GM19193 (cell line): Measurements from ENCODE around the gene NLRC5.
A peak's percentile ranks its signal among the peaks of the same experiment; 100 is the strongest.

Experiments
- POLR2A ChIP-seq: IDR thresholded peaks from 4 replicates; pipeline ENCODE4 v1.6.1; 2011; ENCODE audit not compliant: insufficient read depth, insufficient read length; ENCODE audit errors: extremely low read depth

NLRC5 gene, protein sequence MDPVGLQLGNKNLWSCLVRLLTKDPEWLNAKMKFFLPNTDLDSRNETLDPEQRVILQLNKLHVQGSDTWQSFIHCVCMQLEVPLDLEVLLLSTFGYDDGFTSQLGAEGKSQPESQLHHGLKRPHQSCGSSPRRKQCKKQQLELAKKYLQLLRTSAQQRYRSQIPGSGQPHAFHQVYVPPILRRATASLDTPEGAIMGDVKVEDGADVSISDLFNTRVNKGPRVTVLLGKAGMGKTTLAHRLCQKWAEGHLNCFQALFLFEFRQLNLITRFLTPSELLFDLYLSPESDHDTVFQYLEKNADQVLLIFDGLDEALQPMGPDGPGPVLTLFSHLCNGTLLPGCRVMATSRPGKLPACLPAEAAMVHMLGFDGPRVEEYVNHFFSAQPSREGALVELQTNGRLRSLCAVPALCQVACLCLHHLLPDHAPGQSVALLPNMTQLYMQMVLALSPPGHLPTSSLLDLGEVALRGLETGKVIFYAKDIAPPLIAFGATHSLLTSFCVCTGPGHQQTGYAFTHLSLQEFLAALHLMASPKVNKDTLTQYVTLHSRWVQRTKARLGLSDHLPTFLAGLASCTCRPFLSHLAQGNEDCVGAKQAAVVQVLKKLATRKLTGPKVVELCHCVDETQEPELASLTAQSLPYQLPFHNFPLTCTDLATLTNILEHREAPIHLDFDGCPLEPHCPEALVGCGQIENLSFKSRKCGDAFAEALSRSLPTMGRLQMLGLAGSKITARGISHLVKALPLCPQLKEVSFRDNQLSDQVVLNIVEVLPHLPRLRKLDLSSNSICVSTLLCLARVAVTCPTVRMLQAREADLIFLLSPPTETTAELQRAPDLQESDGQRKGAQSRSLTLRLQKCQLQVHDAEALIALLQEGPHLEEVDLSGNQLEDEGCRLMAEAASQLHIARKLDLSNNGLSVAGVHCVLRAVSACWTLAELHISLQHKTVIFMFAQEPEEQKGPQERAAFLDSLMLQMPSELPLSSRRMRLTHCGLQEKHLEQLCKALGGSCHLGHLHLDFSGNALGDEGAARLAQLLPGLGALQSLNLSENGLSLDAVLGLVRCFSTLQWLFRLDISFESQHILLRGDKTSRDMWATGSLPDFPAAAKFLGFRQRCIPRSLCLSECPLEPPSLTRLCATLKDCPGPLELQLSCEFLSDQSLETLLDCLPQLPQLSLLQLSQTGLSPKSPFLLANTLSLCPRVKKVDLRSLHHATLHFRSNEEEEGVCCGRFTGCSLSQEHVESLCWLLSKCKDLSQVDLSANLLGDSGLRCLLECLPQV (N-terminal part only)

DNA sequence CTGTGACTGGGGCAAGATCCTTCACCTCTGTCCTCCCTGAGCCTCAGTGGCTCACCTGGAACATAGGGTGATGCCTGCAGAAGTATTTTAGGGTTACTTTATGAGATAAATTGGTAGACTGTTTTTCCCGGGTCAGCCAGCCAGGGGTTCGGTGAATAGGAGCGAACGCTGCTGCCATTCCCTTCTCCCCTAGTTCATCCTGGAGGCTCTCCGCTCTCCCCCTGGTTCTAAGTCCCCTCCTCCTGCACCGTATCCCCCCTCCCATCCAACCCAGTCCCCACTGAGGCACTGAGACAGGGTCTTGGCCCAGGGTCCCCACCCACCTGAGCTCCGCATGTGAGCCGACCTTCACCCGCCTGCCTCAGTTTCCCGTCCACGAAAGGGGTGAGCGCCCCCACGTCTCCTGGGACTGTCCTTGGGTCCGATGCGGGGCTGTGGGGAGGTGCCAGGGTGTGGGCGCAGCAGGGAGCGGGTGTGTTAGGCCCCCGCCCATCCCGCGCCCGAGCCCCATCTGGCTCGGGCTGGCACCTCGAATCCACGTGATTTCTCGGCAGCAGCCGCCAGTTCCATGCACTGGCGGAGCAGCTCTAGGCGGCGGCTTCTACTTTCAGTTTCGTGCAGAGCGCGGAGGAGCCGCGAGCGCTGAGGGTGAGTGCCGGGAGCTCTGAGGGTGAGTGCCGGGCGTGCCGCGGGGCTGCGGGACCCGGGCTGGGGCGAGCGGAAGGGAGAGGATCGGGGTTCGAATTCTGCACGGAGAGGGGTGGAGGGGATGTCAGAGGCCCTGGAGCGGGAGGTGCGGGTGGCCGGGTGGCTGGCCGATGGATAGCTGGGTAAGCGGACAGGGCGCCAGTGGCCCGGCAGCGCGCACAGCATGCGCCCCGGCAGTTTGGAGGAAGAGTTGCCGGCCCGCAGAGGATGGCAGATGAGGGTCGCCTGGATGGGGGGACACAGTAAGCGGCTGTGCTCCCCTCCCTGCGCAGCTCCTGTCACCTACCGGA is at the start of gene NLRC5:
NLRC5 (plus strand) TSS at position 610 of the 998 bp plus-strand sequence. CDS start 31,156 bp downstream, outside the sequence.
- TF ChIP-seq POLR2A, result peak; percentile 83

DNA sequence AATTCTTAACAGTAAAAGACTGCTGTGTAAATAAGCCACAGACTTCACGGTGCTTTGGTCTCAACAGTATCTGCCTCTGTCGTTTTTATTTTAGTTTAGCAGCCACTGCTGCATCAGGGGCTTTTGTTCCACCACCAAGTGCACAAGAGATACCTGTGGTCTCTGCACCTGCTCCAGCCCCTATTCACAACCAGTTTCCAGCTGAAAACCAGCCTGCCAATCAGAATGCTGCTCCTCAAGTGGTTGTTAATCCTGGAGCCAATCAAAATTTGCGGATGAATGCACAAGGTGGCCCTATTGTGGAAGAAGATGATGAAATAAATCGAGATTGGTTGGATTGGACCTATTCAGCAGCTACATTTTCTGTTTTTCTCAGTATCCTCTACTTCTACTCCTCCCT is 49.6 kb upstream of the NLRC5 start:
- no peak for TF ChIP-seq POLR2A

DNA sequence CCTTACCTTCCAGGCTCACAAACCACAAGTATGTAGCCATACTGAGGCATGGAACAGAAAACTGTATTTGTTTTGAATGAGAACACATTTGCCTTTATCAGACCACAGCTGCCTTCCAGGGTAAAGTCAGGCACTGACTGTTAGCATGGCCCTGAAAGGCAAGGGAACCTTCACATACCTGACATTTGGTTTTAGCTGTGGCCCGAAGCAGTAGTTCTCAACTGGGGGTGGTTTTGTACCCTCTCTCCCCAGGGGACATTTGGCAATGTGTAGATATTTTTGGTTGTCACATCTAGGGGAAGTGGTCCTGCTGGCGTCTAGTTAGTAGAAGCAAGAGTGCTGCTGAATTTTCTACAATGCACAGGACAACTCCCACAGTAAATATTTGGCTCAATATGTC is 48.3 kb upstream of the NLRC5 start:
- peak; percentile 23 for TF ChIP-seq POLR2A

DNA sequence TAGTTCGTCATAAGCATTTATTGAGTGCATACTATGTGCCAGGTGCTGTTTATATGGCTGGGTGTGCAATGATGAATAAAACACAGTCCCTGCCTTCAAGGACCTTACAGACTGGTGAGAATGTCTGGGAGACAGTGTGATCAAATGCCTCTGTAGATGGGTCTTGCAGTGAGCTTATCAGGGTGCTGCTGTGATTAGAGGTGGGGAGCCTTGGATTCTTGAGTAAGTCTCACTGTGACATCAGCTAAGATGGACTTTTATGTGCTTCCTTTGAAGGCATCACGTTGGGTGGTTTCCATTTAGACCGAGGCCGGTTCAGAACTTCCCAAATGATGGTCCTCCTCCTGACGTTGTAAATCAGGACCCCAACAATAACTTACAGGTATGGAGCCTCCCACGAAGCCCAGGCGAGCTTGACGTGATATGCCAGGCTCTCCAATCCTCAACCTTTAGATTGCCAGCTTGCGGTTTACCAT is 47.5 kb upstream of the NLRC5 start:
- peak; percentile 47 for TF ChIP-seq POLR2A

DNA sequence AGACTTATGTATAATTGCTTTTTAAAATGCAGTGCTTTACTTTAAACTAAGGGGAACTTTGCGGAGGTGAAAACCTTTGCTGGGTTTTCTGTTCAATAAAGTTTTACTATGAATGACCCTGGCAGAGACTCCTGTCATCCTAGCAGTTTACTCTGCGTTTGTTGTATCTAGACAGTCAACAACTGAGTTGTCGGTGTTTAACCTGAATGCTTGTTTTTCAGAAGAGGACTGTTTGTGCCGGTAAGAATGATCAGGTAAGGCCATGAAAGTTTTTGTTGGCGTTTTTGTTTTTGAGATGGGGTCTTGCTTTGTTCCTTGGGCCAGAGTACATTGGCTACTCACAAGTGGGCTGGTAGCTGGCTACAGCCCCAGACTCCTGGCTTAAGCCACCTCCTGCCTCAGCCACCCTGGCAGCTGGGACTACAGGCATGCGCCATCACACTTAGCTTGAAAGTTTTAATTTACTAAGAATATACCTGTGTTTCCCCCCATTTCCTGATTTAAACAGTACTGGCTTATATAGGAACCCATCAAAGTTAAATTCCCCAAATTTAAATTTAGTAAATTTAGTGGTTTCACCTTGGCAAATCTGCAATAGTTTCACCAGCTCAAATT is 45.5 kb upstream of the NLRC5 start:
- no peak for TF ChIP-seq POLR2A

DNA sequence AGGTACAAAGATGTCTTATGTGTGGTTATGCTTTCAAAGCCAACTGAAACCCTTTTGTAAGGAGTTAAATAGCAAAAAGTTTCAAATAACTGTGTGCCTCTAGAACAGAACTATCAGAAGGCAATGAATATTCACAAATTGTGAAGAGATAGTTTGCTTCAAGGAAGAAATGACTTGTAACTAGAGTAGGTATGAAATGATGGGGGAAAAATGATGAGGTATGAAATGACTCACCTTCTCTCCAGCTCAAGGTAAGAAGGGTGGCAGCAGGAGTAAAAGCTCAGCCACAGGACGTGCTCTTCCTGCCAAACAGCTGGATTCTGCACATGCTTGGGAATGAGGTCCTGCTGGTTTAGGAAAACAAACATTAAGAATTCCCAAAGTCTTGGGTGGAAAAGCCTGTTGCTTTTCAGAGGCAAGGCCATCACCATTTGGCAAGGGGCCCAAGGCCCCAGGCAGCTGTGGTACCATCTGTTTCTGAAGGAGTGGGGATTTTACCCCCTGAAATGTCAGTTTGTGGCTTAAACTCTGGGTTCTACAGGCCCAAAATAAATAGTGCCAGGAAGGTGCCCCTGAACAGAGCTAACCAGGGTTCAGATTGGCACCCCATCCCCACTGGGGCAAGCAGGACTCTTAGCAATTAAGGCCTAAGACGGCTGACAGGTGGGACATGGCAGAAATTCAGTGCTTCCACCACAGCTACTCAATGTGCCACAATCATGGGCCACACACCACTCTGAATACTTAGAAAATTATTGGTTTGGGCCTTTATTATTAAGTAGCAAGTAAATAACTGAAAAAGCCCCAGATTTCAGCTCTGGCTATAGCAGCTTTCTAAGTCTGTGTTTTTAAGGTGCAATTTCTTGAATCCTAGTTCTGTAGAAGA is 44.2 kb upstream of the NLRC5 start:
- peak; percentile 62 for TF ChIP-seq POLR2A

DNA sequence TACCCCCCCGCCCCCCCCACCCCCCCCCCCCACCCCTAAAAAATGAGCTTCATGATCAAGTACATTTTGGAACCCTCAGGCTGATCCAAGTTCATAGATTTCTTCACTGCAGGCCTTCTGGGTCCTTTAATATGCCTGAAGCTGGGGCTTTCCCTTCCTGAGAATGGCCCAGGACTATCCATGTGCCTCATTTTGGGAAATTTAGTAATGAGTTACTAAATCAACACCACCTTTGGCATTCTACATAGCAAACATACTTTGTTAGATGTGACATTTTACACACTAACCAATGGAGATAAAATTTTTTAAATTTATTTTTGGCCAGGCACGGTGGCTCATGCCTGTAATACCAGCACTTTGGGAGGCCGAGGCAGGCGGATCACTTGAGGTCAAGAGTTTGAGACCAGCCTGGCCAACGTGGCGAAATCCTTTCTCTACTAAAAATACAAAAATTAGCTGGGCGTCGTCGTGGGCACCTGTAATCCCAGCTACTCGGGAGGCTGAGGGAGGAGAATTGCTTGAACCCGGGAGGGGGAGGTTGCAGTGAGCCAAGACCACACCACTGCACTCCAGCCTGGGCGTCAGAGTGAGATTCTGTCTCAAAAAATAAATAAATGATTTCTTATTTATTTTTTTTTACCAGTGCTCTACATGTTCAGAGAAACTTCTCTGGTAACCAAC is 43.4 kb upstream of the NLRC5 start:
- TF ChIP-seq POLR2A, result no peak

DNA sequence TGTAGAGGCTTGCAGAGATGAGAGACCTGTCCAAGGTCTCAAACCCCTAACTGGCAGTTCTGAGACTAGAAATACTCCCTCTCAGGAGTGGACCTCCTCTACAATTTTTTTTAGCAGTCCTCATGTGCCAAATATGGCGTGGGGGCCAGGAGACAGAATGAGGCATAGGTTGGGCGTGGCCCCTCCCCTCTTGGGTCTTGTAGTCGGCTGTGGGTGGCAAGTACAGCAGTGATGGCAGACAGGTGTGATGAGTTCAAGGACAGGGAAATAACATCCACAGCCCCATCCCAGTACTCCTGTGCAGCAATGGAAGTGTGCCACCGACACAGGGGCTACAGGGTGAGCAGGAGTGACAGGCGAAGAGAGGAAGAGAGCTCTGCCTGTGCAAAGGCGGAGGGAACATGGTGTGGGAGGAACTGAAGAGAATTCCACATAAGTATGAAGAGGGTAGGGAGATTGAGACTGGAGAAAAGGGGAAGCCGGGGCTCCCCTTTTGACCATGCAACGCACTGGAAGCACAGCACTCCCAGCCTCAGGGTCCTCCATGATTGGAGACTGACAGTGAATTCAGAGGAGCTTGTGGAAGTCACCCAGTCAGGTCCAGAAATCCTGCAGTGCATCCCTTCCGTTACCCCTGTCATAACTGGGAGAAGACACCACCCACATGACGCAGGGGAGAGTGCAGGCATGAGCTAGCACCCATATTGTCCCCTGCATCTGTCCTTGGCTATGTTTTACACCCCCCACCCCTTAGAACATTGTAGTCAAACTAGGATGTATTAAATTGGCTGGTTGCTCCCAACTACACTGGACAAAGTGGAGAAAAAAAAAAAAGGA is 42.4 kb upstream of the NLRC5 start:
- TF ChIP-seq POLR2A, result peak; percentile 64

DNA sequence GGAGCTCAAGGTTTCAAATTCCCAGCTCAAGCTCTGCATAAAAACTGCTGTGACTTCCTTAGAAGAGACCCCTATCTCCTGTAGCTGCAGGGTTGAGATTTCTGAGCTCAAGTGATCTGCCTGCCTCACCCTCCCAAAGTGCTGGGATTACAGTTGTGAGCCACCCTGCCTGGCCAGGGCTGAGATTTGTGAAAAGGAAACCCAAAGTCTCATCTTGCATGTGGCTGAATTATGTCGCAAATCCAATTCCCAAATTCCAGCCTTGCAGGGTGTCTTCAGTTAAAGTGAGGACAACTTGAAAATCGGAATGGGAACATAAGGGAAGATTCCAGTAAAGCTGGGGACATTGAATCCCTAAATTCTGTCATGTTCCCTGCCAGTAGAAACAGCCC is 41.8 kb upstream of the NLRC5 start:
- no peak for TF ChIP-seq POLR2A

DNA sequence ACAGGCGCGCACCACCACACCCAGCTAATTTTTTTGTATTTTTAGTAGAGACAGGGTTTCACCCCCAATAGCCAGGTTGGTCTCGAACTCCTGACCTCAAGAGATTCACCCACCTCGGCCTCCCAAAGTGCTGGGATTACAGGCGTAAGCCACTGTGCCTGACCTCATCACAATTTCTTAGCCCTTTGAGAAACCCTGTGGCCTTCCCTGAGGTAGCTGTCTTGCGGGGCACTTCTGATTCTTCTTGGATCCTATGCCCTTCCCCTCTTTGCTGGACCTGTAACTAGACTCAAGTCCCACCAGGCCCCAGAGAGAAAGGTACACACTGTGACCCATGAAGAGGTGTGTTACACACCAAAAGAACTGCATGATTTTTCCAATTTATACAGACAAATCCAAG is 41.1 kb upstream of the NLRC5 start:
- no peak for TF ChIP-seq POLR2A

DNA sequence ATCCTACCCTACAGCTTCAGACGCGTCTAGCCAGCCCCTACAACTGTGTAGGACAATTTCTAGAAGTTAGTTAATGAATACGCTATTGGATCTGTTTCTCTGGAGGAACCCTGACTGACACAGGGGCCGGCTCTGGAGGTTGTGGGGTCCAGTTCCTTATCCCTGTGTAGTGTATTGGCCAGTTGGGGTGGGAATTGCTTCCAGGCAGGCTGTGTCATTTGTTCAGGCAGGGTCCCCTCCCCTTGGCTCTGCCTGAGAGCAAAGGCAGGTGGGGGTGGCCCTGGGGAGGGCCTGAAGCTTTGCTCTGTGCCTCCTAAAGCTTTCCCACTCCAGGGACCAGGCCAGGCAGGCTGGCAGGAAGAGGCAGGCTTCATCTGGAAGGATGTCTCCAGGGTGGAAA is 39.3 kb upstream of the NLRC5 start:
- TF ChIP-seq POLR2A, result no peak
